Sciatic nerve (tissue), 2 donors: ENCODE measurements around the gene MPPE1. TPM values are rescaled to one million over a fixed set of nuclear protein-coding genes. Genes with fewer than 3 reads are reported as not detected.
"Not testable (repeated sequence)": the region's sequence is repeated elsewhere in the genome, so short reads cannot be mapped to it uniquely, and the experiment has no call there.

Source experiments
- ATAC-seq: fragments of 200-7000 bp; cut with Tn5 transposase; one replicate; pipeline ENCODE4 v1.9.1; 2020; ENCODE audit warnings: mild to moderate bottlenecking, moderate library complexity
- DNase-seq: peaks from one replicate; pipeline ENCODE4 v3.0.0-alpha.2; 2020; ENCODE audit warnings: low spot score
- intact Hi-C: fragments of 100-400 bp; cut with DNase I; formaldehyde crosslinking; loops from one replicate; pipeline ENCODE4 v1.14.2; 2022
- total RNA-seq: library from RNA; stranded (reverse); fragmentation: NEBNext Ultra II Directional; extraction: Animal tissue kit (Norgen Biotek cat#: 25700); gene quantifications from one replicate; pipeline ENCODE4 v1.2.1, GENCODE V29; 2021
- donor health status: DM: no; HTN: no; CAD: no.
- donor health status: DM: no; HTN: no; CAD: no.

MPPE1 gene
- 41.6 TPM for total RNA-seq

GRCh38 chr18:11908182-11909060 lies at the start of gene MPPE1:
Gene MPPE1 (minus strand): TSS chr18:11908317. CDS start chr18:11897264, 11,053 bp downstream.
- DNase-seq, result peak; percentile 92

DNA sequence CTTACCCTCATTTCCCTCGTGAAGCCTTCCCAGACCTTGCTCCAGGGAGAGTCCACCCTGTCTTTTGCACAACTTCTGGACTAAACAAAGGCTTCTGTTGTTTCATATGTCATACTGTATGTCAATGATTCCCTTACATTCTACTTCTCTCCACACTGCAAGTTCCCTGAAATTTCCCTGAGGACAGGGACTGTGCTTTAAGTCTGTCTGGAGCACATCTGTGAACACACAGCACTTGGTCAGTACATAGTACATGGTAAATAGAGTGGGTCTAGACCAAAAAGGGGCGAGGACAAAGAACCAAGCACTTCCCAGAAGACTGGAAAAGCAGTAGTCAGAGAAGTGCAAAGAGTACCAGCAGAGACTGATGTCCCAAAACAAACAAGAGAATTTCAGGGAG lies 49.5 kb upstream of the MPPE1 start:
- DNase-seq, result no peak
- intact Hi-C loops, result loop anchor here (2.0 kb wide), 1 partner anchor 65 kb away; no protein-coding TSS in a partner anchor
- peak; percentile 35 for ATAC-seq

More at GRCh38 chr18:11908182-11909060, at the start of gene MPPE1:
- intact Hi-C loops, result no loop called here
- peak; percentile 98 for ATAC-seq

DNA sequence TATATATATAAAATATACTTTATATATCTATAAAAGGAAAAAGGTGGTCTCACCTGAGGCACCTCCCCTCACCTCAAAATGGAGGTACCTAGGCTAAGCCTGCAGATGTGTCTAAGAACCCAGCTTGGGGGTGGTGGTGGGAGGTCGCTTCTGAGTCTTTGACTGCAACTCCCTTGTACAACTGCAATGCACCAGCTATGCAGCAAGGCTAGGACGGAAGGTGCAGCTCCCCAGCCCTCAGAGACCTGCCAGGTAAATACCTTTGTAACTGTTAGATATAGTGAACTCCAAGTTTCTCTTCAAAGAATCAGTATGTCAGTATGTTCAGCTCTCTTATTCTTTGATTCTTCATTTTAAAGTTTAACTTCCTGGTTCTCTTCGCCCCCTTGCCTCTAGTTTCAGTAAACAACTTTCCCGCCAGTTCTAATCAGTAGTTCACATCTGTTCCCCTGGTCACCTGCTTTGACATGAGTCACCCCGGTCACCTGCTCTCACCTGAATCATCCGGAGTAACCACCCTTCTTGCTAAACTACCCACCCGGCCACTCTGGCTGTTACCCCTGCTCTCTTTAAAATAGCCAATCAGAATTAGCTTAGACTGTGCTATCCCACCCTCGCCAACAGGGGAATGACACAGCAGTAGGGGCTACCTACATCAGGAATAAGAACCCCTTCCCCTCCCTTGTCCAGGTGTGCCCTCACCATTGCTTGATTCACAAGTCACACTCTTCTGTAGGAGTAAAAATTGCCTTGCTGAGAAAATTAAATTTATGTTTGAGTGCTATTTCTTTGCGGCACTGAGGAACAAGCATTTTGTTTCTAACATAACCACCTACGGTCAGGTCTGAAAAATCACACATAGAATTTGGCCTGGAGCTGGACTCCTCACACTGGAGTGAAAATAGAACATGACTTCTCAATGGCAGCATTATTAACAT lies 48.5 kb upstream of the MPPE1 start:
- DNase-seq, result no peak
- ATAC-seq, result no peak
- intact Hi-C loops, result no loop called here

DNA sequence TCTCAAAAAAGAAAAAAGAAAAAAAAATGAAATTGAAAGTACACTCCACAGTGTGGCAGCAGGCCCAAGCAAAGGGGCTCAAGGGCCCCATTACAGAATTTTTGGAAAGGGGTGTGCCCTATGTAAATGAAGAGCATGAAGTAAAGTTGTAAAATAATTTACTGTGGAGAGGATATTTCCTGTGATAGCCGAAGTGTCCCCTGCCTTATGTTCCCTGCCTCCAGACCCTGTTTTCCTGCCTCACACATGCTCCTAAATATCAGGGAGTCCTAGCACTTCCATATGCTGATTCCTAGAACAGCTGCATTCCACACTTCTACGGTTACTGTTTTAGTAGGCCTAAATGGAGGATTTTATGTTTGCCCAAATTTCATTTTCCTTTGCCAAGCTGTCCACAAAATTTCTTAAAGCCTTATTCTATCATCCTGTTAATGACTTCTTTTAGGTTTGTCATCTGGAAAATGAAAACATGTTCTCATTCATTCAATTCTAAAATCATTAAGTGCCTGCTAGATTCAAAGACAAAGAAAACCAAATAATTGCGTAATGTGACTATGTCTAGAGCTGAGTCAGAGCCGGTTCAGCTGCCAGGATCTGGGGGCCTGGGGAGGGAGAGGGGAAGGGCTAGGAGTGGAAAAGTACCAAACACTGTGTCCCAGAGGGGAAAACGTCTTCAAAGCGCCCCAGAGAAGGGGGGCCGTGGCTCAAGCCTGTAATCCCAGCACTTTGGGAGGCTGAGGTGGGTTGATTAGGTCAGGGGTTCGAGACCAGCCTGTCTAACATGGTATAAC lies 47.3 kb upstream of the MPPE1 start:
- intact Hi-C loops, result no loop called here
- DNase-seq (peak; percentile 74), ATAC-seq (peak; percentile 69)

- ATAC-seq, result no peak
- no peak for DNase-seq
- intact Hi-C loops, result no loop called here
These were observed 45.0 kb upstream of the MPPE1 start for GRCh38 chr18:11953113-11953512.

DNA sequence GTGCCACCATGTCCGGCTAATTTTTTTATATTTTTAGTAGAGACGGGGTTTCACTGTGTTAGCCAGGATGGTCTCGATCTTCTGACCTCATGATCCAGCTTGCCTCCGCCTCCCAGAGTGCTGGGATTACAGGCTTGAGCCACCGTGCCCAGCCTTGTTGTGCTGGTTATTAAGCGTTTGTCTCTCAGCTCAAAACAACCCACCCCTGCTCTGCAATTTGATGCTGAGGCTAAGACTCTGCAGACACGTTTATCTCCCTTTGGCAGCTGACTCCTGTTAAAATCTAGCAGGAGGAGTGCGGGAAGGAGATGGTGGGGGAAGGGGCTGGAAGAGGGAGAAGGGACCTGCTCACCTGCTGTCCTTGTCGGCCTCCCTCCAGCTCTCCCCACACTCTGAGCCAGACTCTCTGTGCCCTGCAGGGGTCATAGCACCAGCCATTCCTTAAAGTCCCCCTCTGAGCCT lies 43.3 kb upstream of the MPPE1 start:
- intact Hi-C loops, result no loop called here
- DNase-seq (no peak), ATAC-seq (no peak)

GRCh38 chr18:11950824-11951223 lies 42.7 kb upstream of the MPPE1 start:
- no peak for DNase-seq
- intact Hi-C loops, result no loop called here
- no peak for ATAC-seq

GRCh38 chr18:11948852-11949523 lies 40.9 kb upstream of the MPPE1 start:
- intact Hi-C loops, result no loop called here
- ATAC-seq, result no peak
- DNase-seq, result no peak

DNA sequence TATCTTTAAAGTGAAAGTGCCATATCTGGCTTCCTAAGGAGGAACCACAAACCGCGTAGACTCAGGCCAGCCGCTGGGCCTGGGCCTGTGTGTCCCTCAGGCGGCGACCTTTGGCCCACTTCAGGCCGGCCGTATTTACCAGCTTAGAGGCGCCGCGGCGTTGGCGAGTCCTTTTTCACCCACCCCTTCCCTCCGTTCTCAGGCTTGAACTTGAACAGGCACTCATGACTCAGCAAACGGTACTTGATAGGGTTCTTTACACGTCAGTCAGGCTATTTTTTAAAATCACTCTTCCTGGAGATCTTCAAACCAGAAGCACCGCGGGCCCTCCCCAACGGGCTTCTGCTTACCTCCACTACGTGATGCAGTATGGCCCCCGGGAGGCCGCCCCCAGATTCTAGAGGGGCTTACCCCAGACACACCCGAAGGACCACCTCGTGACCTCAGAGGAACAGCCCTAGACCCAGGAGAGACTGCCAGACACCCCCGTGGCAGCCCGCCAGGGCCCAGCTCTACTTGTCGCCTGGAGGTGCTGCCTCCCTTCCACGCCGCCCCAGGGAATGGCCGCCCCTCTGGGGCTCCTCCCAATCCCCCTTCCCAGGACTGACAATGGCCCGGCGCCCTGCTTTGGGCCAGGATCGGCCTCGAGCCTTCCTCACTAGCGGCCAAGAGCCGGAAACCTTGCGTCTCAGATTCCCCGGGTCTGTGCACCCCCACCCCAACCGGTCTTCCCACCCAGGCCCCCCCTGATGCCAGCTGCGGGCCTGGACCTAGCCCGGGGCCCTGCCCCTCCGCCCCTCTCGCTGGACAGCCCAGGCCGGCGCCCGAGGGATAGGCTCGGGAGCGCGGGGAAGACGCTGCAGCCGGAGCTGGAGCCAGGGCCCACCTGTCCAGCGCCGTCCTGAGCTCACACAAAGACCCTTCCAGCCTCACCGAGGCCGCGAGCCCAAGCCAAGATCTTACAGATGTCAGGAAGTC lies 39.4 kb upstream of the MPPE1 start:
- intact Hi-C loops, result no loop called here
- DNase-seq (peak; percentile 94), ATAC-seq (peak; percentile 99)

DNA sequence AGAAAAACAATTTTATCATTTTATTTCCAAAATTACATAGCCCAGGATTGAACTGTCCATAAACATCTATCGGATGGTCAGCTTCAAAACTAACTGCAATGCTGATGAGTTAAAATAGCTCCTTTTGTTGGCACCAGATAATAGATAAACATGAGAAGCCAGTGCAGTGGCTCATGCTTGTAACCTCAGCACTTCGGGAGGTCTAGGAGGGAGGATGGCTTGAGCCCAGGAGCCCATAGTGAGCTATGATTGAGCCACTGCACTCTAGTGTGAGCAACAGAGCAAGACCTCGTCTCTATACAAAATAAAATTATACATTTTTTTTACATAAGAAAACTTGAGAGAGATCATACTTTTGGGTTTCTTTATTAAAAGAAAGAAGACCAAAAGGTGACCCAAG lies 38.6 kb upstream of the MPPE1 start:
- no peak for DNase-seq
- peak; percentile 55 for ATAC-seq
- intact Hi-C loops, result no loop called here

- DNase-seq, intact Hi-C loops: not testable (repeated sequence)
- peak; percentile 36 for ATAC-seq
These were observed 37.9 kb upstream of the MPPE1 start for GRCh38 chr18:11945834-11946659.

DNA sequence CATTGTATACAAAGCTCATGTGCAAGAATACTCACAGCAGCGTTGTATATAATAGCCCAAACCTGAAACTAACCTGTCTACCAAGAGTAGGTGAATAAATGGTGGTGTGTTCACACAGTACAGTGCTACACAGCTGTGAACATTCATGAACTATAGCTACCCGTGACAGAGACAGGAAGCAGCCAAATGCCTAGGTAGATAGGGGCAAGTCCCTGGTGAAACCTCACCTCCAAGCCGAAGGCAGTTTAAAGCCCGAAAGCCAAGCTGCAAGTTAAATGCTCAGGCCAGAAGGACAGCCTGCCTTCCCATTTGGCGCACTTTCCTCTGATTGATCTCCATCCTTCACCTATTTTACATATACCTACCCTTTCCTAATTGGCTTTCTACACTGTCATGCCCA lies 36.7 kb upstream of the MPPE1 start:
- DNase-seq, result no peak
- no peak for ATAC-seq
- intact Hi-C loops, result no loop called here

GRCh38 chr18:11944252-11944651 lies 36.1 kb upstream of the MPPE1 start:
- DNase-seq (no peak), ATAC-seq (no peak)
- intact Hi-C loops, result no loop called here

- intact Hi-C loops, result no loop called here
- no peak for ATAC-seq
- DNase-seq, result no peak
These were observed 35.4 kb upstream of the MPPE1 start for GRCh38 chr18:11943551-11943950.

GRCh38 chr18:11940956-11941355 lies 32.8 kb upstream of the MPPE1 start:
- ATAC-seq, result no peak
- intact Hi-C loops, result no loop called here
- no peak for DNase-seq

DNA sequence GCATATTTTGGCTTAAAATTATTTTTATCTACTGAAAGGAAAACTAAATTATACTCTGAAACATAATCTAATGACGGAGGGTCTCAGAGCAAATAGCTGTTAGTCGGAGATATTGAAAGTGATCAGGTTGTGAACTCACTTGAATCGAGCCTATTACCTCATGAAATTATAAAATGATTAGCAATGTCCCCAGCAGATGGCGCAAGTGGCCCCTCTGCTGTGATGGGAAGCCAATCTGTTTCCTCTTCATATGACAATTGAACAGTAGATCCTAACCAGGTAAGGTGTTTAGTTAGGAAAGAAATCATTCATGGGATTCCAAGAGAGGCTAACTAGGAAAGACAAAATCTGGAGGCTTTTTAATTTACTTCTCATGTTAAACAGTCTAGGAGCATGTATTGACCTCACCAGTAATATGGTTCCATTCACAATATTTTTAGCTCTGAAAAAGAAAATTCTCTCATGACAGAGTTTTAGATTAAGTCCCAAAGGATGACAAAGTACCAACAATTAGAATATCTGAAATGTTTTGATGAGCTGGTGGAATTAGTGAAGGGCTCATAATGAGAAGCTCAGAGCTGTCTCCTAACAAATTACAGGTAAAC lies 29.9 kb upstream of the MPPE1 start:
- DNase-seq (peak; percentile 88), ATAC-seq (peak; percentile 79)
- intact Hi-C loops, result loop anchor here (2.0 to 5.0 kb wide), 2 partner anchors 59 to 101 kb away; no protein-coding TSS in a partner anchor
